Measurements from ENCODE around the gene SCO1.
"Not testable (repeated sequence)": the region's sequence is repeated elsewhere in the genome, so short reads cannot be mapped to it uniquely, and the experiment has no call there.

Gene SCO1

DNA sequence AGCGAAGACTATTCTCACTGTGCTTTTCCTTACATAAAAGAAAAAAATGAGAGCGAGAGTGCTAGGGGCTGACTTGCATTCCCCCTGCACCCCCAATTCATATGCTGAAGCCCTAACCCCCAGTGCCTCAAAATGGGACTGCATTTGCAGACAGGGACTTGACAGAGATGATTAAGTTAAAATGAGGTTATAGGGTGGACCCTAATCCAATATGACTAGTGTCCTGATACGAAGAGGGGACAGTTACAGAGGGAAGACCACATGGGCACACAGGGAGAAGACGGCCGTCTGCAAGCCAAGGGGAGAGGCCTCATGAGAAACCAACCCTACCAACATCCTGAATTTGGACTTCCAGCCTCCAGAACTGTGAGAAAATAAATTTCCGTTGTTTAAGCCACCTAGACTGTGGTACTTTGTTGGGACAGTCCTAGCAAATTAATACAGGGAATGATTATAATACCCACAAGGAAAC, 34.1 kb upstream of the SCO1 start:
- TF ChIP-seq, protein P1, sequence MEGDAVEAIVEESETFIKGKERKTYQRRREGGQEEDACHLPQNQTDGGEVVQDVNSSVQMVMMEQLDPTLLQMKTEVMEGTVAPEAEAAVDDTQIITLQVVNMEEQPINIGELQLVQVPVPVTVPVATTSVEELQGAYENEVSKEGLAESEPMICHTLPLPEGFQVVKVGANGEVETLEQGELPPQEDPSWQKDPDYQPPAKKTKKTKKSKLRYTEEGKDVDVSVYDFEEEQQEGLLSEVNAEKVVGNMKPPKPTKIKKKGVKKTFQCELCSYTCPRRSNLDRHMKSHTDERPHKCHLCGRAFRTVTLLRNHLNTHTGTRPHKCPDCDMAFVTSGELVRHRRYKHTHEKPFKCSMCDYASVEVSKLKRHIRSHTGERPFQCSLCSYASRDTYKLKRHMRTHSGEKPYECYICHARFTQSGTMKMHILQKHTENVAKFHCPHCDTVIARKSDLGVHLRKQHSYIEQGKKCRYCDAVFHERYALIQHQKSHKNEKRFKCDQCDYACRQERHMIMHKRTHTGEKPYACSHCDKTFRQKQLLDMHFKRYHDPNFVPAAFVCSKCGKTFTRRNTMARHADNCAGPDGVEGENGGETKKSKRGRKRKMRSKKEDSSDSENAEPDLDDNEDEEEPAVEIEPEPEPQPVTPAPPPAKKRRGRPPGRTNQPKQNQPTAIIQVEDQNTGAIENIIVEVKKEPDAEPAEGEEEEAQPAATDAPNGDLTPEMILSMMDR (IDR thresholded peaks at IDR 0.05; ENCODE audit: extremely low read depth, missing control alignments): no peak

DNA sequence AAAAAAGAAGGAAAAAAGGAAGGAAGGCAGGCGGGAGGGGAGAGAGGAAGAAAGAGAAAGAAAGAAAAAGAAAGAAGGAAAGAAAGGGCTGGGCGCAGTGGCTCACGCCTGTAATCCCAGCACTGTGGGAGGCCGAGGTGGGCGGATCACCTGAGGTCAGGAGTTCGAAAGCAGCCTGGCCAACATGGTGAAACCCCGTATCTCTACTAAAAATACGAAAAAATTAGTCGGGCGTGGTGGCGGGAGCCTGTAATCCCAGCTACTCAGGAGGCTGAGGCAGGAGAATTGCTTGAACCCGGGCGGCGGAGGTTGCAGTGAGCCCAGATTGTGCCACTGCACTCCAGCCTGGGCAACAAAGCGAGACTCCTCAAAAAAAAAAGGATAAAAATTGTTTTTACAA, 32.9 kb upstream of the SCO1 start:
- DNase-seq (ENCODE audit: low spot score): not testable (repeated sequence)

More for the DNA sequence above, 34.1 kb upstream of the SCO1 start:
- no peak for DNase-seq (ENCODE audit: low spot score)

DNA sequence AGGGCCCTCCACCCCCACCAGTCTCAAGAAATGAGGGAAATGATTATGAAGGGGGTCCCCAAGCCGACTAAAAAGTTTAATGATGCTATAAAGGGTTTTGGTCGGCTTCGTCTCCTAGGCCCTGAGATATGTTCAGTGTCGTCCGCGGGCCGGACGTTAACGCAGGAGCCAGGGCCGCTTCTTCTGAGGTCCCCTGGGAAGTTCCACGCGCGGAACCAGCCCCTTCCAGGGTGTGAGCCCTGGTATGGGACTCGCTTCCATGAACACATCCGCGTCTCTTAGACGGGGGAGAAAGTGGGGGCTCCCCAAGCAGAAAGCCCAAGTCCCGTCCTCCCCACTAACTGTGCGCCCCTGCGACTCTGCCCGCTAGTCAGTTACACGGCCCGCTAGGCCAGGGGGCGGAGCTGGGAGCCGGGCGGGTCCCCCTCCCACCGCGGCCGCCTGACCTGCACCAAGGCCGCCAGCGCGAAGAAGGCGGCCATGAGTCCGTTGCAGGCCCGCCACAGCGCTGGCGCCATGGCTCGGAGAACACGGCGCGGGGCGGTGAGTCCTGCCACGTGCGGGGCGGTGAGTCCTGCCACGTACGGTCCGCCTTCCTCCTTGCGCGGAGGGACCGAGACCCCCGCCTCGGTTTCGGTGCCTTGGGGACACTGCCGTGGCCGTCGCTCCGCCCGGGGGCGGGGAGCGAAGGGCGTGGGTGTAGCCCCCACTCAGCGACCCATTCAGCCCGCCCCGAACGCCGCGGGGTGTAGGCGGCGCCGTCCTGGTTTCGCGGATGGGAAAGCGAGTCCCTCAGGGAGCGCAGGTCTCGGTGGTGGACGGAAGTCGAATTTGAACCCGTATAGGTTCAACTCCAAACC, 32.2 kb upstream of the SCO1 start, which contains the start of gene TMEM220:
Gene TMEM220 (minus strand): TSS at position 690 of the 860 bp plus-strand sequence. CDS start 172 bp downstream, at position 518.
- TF ChIP-seq, protein P1 (IDR thresholded peaks at IDR 0.05; ENCODE audit: extremely low read depth, missing control alignments): no peak

DNA sequence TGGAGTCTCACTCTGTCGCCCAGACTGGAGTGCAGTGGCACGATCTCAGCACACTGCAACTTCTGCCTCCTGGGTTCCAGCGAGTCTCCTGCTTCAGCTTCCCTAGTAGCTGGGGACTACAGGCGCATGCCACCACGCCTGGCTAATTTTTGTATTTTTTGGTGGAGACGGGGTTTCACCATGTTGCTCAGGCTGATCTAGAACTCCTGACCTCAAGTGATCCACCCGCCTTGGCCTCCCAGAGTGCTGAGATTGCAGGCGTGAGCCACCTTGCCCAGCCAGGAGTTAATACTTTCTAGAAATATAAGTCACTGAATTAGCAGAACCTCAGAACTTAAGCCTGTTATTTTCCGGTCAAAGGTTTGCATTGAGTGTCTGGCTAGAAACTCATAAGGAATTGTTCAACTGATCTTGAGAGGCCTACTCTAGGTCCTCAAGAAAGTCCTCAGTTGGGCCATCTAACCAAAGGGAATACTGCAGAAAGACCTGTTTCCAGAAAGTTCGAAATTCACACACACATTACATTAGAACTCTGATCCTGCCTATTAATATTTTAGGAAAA, 31.1 kb upstream of the SCO1 start:
- TF ChIP-seq, protein P1 (IDR thresholded peaks at IDR 0.05; ENCODE audit: extremely low read depth, missing control alignments): no peak
- DNase-seq (ENCODE audit: low spot score): no peak

More for the DNA sequence above, 32.2 kb upstream of the SCO1 start, which contains the start of gene TMEM220:
- peak; percentile 75 for DNase-seq (ENCODE audit: low spot score)

DNA sequence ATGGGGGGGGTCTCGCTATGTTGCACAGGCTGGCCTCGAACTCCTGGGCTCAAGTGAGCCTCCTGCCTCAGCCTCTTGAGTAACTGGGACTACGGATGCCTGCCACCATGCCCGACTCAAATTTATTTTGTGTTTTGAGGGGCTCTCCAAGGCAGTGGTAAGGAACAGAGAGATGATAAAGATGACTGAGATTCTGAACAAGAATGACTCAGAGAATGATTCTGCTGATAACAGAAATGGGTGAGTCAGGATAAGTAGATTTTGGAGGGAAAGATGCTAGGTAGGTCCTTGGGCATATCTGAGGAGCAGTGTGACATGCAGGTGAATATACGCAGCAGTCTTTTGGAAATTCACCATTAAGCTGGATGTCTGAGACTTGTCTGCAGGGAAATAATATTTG, 29.9 kb upstream of the SCO1 start:
- no peak for DNase-seq (ENCODE audit: low spot score)
- TF ChIP-seq, protein P1 (IDR thresholded peaks at IDR 0.05; ENCODE audit: extremely low read depth, missing control alignments): no peak

DNA sequence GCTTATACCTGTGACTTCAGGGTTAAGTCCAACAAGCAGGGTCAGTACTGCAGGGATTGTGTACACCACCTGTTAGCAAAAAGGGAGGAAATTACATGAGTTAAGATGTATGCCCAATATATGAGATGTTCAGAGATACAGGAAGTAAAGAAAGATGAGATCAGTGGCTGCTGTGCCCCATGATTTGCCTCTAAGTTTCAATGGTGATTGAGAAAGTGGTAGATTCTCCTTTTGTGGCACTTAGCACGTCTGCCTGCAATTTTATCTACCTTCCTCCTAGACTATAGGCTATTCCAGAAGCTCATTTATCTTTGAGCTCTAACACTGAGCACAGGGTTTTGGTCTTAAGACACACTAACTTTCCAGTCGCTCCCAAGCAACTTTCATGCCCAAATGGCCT, 28.9 kb upstream of the SCO1 start:
- DNase-seq (ENCODE audit: low spot score): no peak

DNA sequence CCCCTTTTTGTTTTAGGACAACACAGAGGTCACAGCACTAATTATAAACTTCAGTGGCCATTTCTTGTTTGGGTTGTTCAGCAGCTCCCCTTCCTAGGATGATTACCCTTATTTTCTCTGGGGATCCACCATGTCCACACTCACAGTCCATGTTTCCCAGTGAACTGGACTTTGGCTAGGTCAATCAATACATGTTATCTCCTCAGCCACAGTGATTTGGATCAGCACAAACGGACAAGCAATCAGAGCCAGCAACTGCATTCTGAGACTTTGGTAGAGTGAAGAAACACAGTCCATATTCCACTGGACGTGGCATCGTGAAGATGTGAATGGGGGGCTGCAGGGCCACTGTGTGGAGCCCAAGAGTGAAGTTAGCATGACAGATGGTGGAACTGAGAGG, 27.9 kb upstream of the SCO1 start:
- DNase-seq (ENCODE audit: low spot score): no peak
- TF ChIP-seq, protein P1 (IDR thresholded peaks at IDR 0.05; ENCODE audit: extremely low read depth, missing control alignments): no peak

More for the DNA sequence above, 28.9 kb upstream of the SCO1 start:
- TF ChIP-seq, protein P1 (IDR thresholded peaks at IDR 0.05; ENCODE audit: extremely low read depth, missing control alignments): no peak
